CD14-positive monocyte (primary cell): ENCODE measurements around the gene FAM168A. TPM values are rescaled to one million over a fixed set of nuclear protein-coding genes. Genes with fewer than 3 reads are reported as not detected.

Source experiments
- DNase-seq, 3 donors: peaks; one replicate each; pipeline ENCODE4 v3.0.0-alpha.2; 2011 to 2022
- H2AFZ ChIP-seq: 2 replicates; pipeline ENCODE4 v1.6.0; 2012; ENCODE audit warnings: mild to moderate bottlenecking, low read depth, low read length, inconsistent platforms; ENCODE audit not compliant: insufficient read depth, poor library complexity, severe bottlenecking
- H3K27ac ChIP-seq, 2 donors: 1 replicate in 1 of 2; 2 replicates in 1 of 2; pipeline ENCODE4 v1.5.1; 2012 to 2013; ENCODE audit warnings: low read length in 2 of 2, control low read depth in 1 of 2, inconsistent platforms in 1 of 2, low read depth in 1 of 2, mild to moderate bottlenecking in 1 of 2
- H3K27me3 ChIP-seq, 2 donors: one replicate each; pipeline versions ENCODE4 v1.6.0 to v1.6.1; 2011 to 2013; ENCODE audit warnings: low read length in 2 of 2; ENCODE audit not compliant: control insufficient read depth in 2 of 2, insufficient read depth in 2 of 2
- H3K36me3 ChIP-seq, 2 donors: replicated peaks in 1 of 2; 1 replicate in 1 of 2; 2 replicates in 1 of 2; pipeline versions ENCODE4 v1.5.1 to v1.6.1; 2012 to 2013; ENCODE audit warnings: low read length in 2 of 2, control low read depth in 1 of 2, inconsistent platforms in 1 of 2, mild to moderate bottlenecking in 1 of 2; ENCODE audit not compliant: insufficient read depth in 2 of 2, control insufficient read depth in 1 of 2
- H3K4me1 ChIP-seq, 2 donors: 1 replicate in 1 of 2; 2 replicates in 1 of 2; pipeline versions ENCODE4 v1.5.1 to v1.6.1; 2012 to 2013; ENCODE audit warnings: low read length in 2 of 2, control low read depth in 1 of 2, inconsistent platforms in 1 of 2, mild to moderate bottlenecking in 1 of 2, moderate library complexity in 1 of 2; ENCODE audit not compliant: insufficient read depth in 2 of 2, control insufficient read depth in 1 of 2
- H3K4me2 ChIP-seq: replicated peaks from 2 replicates; pipeline ENCODE3; 2012; ENCODE audit warnings: low read length, moderate library complexity, mild to moderate bottlenecking; ENCODE audit not compliant: poor library complexity, severe bottlenecking; ENCODE audit errors: extremely low read depth
- H3K4me3 ChIP-seq, 3 experiments: fragments of 200-600 bp in 1 of 3; sonication (generic) in 1 of 3; replicated peaks in 1 of 3; 1 replicate in 2 of 3; 2 replicates in 1 of 3; pipeline ENCODE4 v1.5.1; 2011 to 2013; ENCODE audit warnings: low read length in 3 of 3, mild to moderate bottlenecking in 3 of 3, control low read depth in 2 of 3, low read depth in 2 of 3, inconsistent platforms in 1 of 3, moderate library complexity in 1 of 3
- H3K79me2 ChIP-seq: 2 replicates; pipeline ENCODE4 v1.6.0; 2012; ENCODE audit warnings: mild to moderate bottlenecking, control low read depth, inconsistent platforms, low read length, moderate library complexity; ENCODE audit not compliant: insufficient read depth
- H3K9ac ChIP-seq: 2 replicates; pipeline ENCODE4 v1.6.0; 2017; ENCODE audit warnings: low read length, mild to moderate bottlenecking; ENCODE audit not compliant: insufficient read depth, poor library complexity, severe bottlenecking
- H3K9me3 ChIP-seq, 2 donors: replicated peaks in 1 of 2; 1 replicate in 1 of 2; 2 replicates in 1 of 2; pipeline versions ENCODE4 v1.5.1 to v1.6.1; 2012 to 2013; ENCODE audit warnings: low read length in 2 of 2, control low read depth in 1 of 2; ENCODE audit not compliant: control insufficient read depth in 1 of 2, insufficient read depth in 1 of 2
- H4K20me1 ChIP-seq: 2 replicates; pipeline ENCODE4 v1.6.0; 2012; ENCODE audit warnings: mild to moderate bottlenecking, low read length, control low read depth, moderate library complexity; ENCODE audit not compliant: insufficient read depth
- H3K27ac Mint-ChIP-seq, 7 donors: one replicate each; pipeline ENCODE4 v1.8.0; 2020; ENCODE audit warnings: mild to moderate bottlenecking in 7 of 7, mixed read lengths in 7 of 7, moderate library complexity in 6 of 7, inconsistent platforms in 2 of 7
- H3K27me3 Mint-ChIP-seq, 3 donors: one replicate each; pipeline ENCODE4 v1.8.0; 2021 to 2022; ENCODE audit warnings: low read depth in 3 of 3, mild to moderate bottlenecking in 3 of 3, mixed read lengths in 3 of 3, moderate library complexity in 3 of 3, inconsistent platforms in 1 of 3
- H3K36me3 Mint-ChIP-seq, 2 donors: one replicate each; pipeline ENCODE4 v1.8.0; 2020; ENCODE audit warnings: mixed read lengths in 2 of 2, inconsistent platforms in 1 of 2, mild to moderate bottlenecking in 1 of 2
- H3K4me1 Mint-ChIP-seq: one replicate; pipeline ENCODE4 v1.8.0; 2020; ENCODE audit warnings: mild to moderate bottlenecking, mixed read lengths
- H3K4me3 Mint-ChIP-seq, 2 donors: one replicate each; pipeline ENCODE4 v1.8.0; 2020; ENCODE audit warnings: mild to moderate bottlenecking in 2 of 2, mixed read lengths in 2 of 2, moderate library complexity in 1 of 2
- H3K9me3 Mint-ChIP-seq, 7 donors: one replicate each; pipeline ENCODE4 v1.8.0; 2020 to 2022; ENCODE audit warnings: mixed read lengths in 7 of 7, mild to moderate bottlenecking in 6 of 7, moderate library complexity in 6 of 7, inconsistent platforms in 2 of 7
- WGBS: methylation state at CpG from one replicate; pipeline ENCODE4 v1.1.5; 2013; ENCODE audit warnings: missing lambda C conversion rate; ENCODE audit not compliant: insufficient coverage; 5-methylcytosine and 5-hydroxymethylcytosine counted together
- intact Hi-C, 2 donors: fragments of 100-400 bp; cut with micrococcal nuclease; formaldehyde crosslinking; loops; one replicate each; pipeline versions ENCODE4 v1.15.0 to v1.15.1; 2023
- polyA plus RNA-seq, 3 donors: library from polyadenylated mRNA; depleted of rRNA in 1 of 3; unstranded in 2 of 3; stranded (reverse) in 1 of 3; fragments of 300-500 nt in 2 of 3; fragments of >200 nt in 1 of 3; fragmentation: Illumina TruSeq in 2 of 3; gene quantifications; 1 replicate in 2 of 3; 2 replicates in 1 of 3; pipeline ENCODE4 v1.2.3, GENCODE V29; 2012 to 2021
- TF ChIP-seq, protein P1 (sequence below): fragments of 200-600 bp; IDR thresholded peaks from one replicate; pipeline ENCODE4 v1.8.0; 2022; ENCODE audit warnings: antibody characterized with exemption, mild to moderate bottlenecking

The FAM168A gene
- polyA plus RNA-seq, 3 donors, result 1.4 to 13.3 (median 2.1) TPM

- Histone ChIP-seq H4K20me1 (peaks cover 29% of the 10 kb centered on the region), H3K36me3 (no peaks in the 10 kb centered on the region), H3K27me3 (no peaks in the 10 kb centered on the region), H3K9ac (no peak overlapping the region), H3K4me3 (no peak overlapping the region), H2AFZ (no peak overlapping the region), H3K4me1 (peaks cover 0 to 3% of the 10 kb centered on the region in 2 donors), H3K79me2 (peaks cover 72% of the 10 kb centered on the region), H3K9me3 (no peaks in the 10 kb centered on the region), H3K27ac (no peak overlapping the region), H3K4me2 (no peak overlapping the region)
- H3K27me3 Mint-ChIP-seq, result peaks cover 0 to 2% (median 0%) of the 10 kb centered on the region in 3 donors
- peak overlapping the region in 1 of 7 donors; percentile 42 for H3K27ac Mint-ChIP-seq
- no peak for DNase-seq
- peaks cover 6 to 12% of the 10 kb centered on the region in 2 donors for H3K36me3 Mint-ChIP-seq
- peaks cover 24% of the 10 kb centered on the region for H3K4me1 Mint-ChIP-seq
- WGBS, result 80% methylated on average over 2 of the region's 7 CpGs
- H3K4me3 Mint-ChIP-seq, result no peak overlapping the region
- intact Hi-C loops, result loop anchor here (10.0 kb wide), 2 partner anchors 126 to 166 kb away; no protein-coding TSS in a partner anchor
- TF ChIP-seq, protein P1, sequence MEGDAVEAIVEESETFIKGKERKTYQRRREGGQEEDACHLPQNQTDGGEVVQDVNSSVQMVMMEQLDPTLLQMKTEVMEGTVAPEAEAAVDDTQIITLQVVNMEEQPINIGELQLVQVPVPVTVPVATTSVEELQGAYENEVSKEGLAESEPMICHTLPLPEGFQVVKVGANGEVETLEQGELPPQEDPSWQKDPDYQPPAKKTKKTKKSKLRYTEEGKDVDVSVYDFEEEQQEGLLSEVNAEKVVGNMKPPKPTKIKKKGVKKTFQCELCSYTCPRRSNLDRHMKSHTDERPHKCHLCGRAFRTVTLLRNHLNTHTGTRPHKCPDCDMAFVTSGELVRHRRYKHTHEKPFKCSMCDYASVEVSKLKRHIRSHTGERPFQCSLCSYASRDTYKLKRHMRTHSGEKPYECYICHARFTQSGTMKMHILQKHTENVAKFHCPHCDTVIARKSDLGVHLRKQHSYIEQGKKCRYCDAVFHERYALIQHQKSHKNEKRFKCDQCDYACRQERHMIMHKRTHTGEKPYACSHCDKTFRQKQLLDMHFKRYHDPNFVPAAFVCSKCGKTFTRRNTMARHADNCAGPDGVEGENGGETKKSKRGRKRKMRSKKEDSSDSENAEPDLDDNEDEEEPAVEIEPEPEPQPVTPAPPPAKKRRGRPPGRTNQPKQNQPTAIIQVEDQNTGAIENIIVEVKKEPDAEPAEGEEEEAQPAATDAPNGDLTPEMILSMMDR, result no peak
- peaks cover 0 to 3% (median 0%) of the 10 kb centered on the region in 7 donors for H3K9me3 Mint-ChIP-seq
Measured at GRCh38 chr11:73590991-73591390, 6.9 kb downstream of the FAM168A start.

DNA sequence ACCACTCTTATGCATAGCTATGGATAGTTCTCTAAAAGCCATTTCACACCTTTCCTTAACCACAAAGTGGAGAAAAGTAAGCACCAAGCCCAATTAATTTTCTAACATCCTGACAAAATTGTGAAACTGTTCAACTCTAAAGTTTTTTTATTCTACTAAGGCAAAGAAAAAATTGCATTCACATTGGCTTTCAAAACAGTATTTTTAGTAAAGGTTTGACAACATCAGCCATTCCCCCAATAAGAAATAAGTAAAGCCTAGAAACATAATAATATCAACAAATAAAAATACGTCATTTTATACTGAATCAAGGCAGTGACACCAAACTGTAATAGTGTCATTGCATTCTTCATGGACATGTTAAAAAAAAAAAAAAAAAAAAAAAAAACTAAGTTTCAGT is 11.1 kb downstream of the FAM168A start:
- no peaks in the 10 kb centered on the region for H3K27me3 ChIP-seq
- H3K27me3 Mint-ChIP-seq, result no peaks in the 10 kb centered on the region
- H3K9me3 ChIP-seq, result no peaks in the 10 kb centered on the region
- H3K4me1 Mint-ChIP-seq, result peaks cover 17% of the 10 kb centered on the region
- intact Hi-C loops, result no loop called here
- no peak overlapping the region for H2AFZ ChIP-seq
- H3K27ac Mint-ChIP-seq, result no peak overlapping the region
- peaks cover 51% of the 10 kb centered on the region for H3K79me2 ChIP-seq
- H3K4me1 ChIP-seq, result no peaks in the 10 kb centered on the region
- peaks cover 7 to 27% of the 10 kb centered on the region in 2 donors for H3K36me3 Mint-ChIP-seq
- H4K20me1 ChIP-seq, result peaks cover 45% of the 10 kb centered on the region
- H3K4me3 Mint-ChIP-seq, result no peak overlapping the region
- DNase-seq, result no peak
- H3K4me3 ChIP-seq, result no peak overlapping the region
- H3K27ac ChIP-seq, result no peak overlapping the region
- H3K9me3 Mint-ChIP-seq, result no peaks in the 10 kb centered on the region
- no CpG with 5 or more reads among the region's 1 CpG for WGBS
- H3K9ac ChIP-seq, result no peak overlapping the region
- H3K4me2 ChIP-seq, result no peak overlapping the region
- TF ChIP-seq, protein P1, result no peak
- peaks cover 0 to 6% of the 10 kb centered on the region in 2 donors for H3K36me3 ChIP-seq
